Transverse colon (tissue), 4 donors: ENCODE data around the gene DYNC1I1.

Experiments
- EP300 ChIP-seq: sonication (generic); formaldehyde crosslinking; IDR thresholded peaks from one replicate; pipeline ENCODE4 v1.6.1; 2017; ENCODE audit warnings: antibody characterized with exemption, low read depth
- POLR2A ChIP-seq: fragments of 450-650 bp; IDR thresholded peaks from one replicate; pipeline ENCODE4 v1.6.1; 2016; ENCODE audit warnings: antibody characterized with exemption, mild to moderate bottlenecking, moderate library complexity
- POLR2AphosphoS5 ChIP-seq, 3 donors: sonication (generic); formaldehyde crosslinking; IDR thresholded peaks; one replicate each; pipeline ENCODE4 v1.6.1; 2016; ENCODE audit warnings: antibody characterized with exemption in 3 of 3
- TF ChIP-seq, protein P1 (sequence below), 5 experiments: fragments of 200-600 bp in 3 of 5; fragments of 450-650 bp in 2 of 5; sonication (generic) in 3 of 5; IDR thresholded peaks; 1 replicate in 2 of 5; 2 replicates in 3 of 5; pipeline ENCODE4 v1.5.1; 2016 to 2017; ENCODE audit warnings: antibody characterized with exemption in 5 of 5, inconsistent platforms in 3 of 5, mild to moderate bottlenecking in 2 of 5, moderate library complexity in 1 of 5

GRCh38 chr7:96127746-96128145 is 355.4 kb downstream of the DYNC1I1 start:
- TF ChIP-seq, protein P1, sequence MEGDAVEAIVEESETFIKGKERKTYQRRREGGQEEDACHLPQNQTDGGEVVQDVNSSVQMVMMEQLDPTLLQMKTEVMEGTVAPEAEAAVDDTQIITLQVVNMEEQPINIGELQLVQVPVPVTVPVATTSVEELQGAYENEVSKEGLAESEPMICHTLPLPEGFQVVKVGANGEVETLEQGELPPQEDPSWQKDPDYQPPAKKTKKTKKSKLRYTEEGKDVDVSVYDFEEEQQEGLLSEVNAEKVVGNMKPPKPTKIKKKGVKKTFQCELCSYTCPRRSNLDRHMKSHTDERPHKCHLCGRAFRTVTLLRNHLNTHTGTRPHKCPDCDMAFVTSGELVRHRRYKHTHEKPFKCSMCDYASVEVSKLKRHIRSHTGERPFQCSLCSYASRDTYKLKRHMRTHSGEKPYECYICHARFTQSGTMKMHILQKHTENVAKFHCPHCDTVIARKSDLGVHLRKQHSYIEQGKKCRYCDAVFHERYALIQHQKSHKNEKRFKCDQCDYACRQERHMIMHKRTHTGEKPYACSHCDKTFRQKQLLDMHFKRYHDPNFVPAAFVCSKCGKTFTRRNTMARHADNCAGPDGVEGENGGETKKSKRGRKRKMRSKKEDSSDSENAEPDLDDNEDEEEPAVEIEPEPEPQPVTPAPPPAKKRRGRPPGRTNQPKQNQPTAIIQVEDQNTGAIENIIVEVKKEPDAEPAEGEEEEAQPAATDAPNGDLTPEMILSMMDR (IDR thresholded peaks at IDR 0.05): no peak
- TF ChIP-seq POLR2AphosphoS5 (IDR thresholded peaks at IDR 0.05) (no peak), EP300 (no peak), POLR2A (no peak)
